Cardiac fibroblast (primary cell): ENCODE data around the gene NOX4.

Experiments
- DNase-seq, 2 donors: peaks; one replicate each; pipeline versions ENCODE4 v3.0.0 to v3.0.0-alpha.2; 2010; ENCODE audit warnings: low read depth in 2 of 2
- H3K4me3 ChIP-seq, 2 donors: replicated peaks in 1 of 2; 1 replicate in 1 of 2; 2 replicates in 1 of 2; pipeline ENCODE4 v1.5.1; 2011; ENCODE audit warnings: low read depth in 2 of 2, low read length in 2 of 2, mild to moderate bottlenecking in 2 of 2, moderate library complexity in 1 of 2
- CTCF ChIP-seq: IDR thresholded peaks from one replicate; pipeline ENCODE4 v1.5.1; 2011; ENCODE audit warnings: low read depth, mild to moderate bottlenecking, low read length, inconsistent platforms

NOX4 gene

GRCh38 chr11:89521792-89522191 lies 30.6 kb upstream of the NOX4 start:
- DNase-seq = no peak
- no peak for TF ChIP-seq CTCF
- H3K4me3 ChIP-seq = no peak overlapping the region

GRCh38 chr11:89521294-89521693 lies 30.1 kb upstream of the NOX4 start:
- TF ChIP-seq CTCF = no peak
- no peak for DNase-seq
- H3K4me3 ChIP-seq = no peak overlapping the region

GRCh38 chr11:89516496-89516895 lies 25.3 kb upstream of the NOX4 start:
- TF ChIP-seq CTCF = no peak
- H3K4me3 ChIP-seq = no peak overlapping the region
- DNase-seq = no peak

- no peak for TF ChIP-seq CTCF
- H3K4me3 ChIP-seq = no peak overlapping the region
- DNase-seq = no peak
Measured at GRCh38 chr11:89508544-89508943, 17.4 kb upstream of the NOX4 start.

- H3K4me3 ChIP-seq = no peak overlapping the region
- TF ChIP-seq CTCF = no peak
- DNase-seq = no peak
Measured at GRCh38 chr11:89504270-89504669, 13.1 kb upstream of the NOX4 start.

GRCh38 chr11:89503422-89503821 lies 12.2 kb upstream of the NOX4 start:
- no peak for TF ChIP-seq CTCF
- no peak for DNase-seq
- no peak overlapping the region for H3K4me3 ChIP-seq

- TF ChIP-seq CTCF = no peak
- no peak overlapping the region for H3K4me3 ChIP-seq
- DNase-seq = no peak
Measured at GRCh38 chr11:89502301-89502700, 11.1 kb upstream of the NOX4 start.
